DOHH2 (cell line): ENCODE measurements around the gene USP31.
A peak's percentile ranks its signal among the peaks of the same experiment; 100 is the strongest.

Experiments used
- H3F3A ChIP-seq: fragments of 200-600 bp; sonication (generic), shearing (Covaris generic); 2 replicates; pipeline ENCODE4 v1.6.0; 2016; ENCODE audit warnings: antibody characterized with exemption, mild to moderate bottlenecking; ENCODE audit not compliant: control insufficient read depth, insufficient read depth
- H3K27ac ChIP-seq: fragments of 200-600 bp; sonication (generic); 2 replicates; pipeline ENCODE4 v1.5.1; 2014; ENCODE audit warnings: low read depth, mild to moderate bottlenecking, low read length, moderate library complexity
- H3K27me3 ChIP-seq: fragments of 200-600 bp; sonication (generic); 2 replicates; pipeline ENCODE4 v1.6.1; 2014; ENCODE audit warnings: mild to moderate bottlenecking, low read length, mixed read lengths; ENCODE audit not compliant: control insufficient read depth
- H3K36me3 ChIP-seq: fragments of 200-600 bp; sonication (generic); 2 replicates; pipeline ENCODE4 v1.6.1; 2014; ENCODE audit warnings: mild to moderate bottlenecking, low read length, moderate library complexity, mixed read lengths; ENCODE audit not compliant: control insufficient read depth
- H3K4me1 ChIP-seq: fragments of 200-600 bp; sonication (generic); 2 replicates; pipeline ENCODE4 v1.6.1; 2014; ENCODE audit warnings: mild to moderate bottlenecking, low read length, mixed read lengths; ENCODE audit not compliant: control insufficient read depth
- H3K4me2 ChIP-seq: fragments of 200-600 bp; sonication (generic); 2 replicates; pipeline ENCODE4 v1.6.0; 2014; ENCODE audit warnings: mild to moderate bottlenecking, low read length, moderate library complexity
- H3K4me3 ChIP-seq: fragments of 200-600 bp; sonication (generic); 2 replicates; pipeline ENCODE4 v1.5.1; 2014; ENCODE audit warnings: mild to moderate bottlenecking, low read length, mixed read lengths
- H3K79me2 ChIP-seq: fragments of 200-600 bp; sonication (generic); 2 replicates; pipeline ENCODE4 v1.6.1; 2014; ENCODE audit warnings: mild to moderate bottlenecking, low read length, mixed read lengths; ENCODE audit not compliant: control insufficient read depth
- H3K9me2 ChIP-seq: fragments of 200-600 bp; sonication (generic); replicated peaks from 2 replicates; pipeline ENCODE4 v1.6.1; 2014; ENCODE audit warnings: mild to moderate bottlenecking, low read length, mixed read lengths; ENCODE audit not compliant: control insufficient read depth
- H3K9me3 ChIP-seq: fragments of 200-600 bp; sonication (generic); 2 replicates; pipeline ENCODE4 v1.6.1; 2014; ENCODE audit warnings: antibody characterized with exemption, low read length, mixed read lengths; ENCODE audit not compliant: control insufficient read depth, insufficient read depth
- H4K20me1 ChIP-seq: fragments of 200-600 bp; sonication (generic); 2 replicates; pipeline ENCODE4 v1.6.0; 2014; ENCODE audit warnings: low read depth, mild to moderate bottlenecking, antibody characterized with exemption, low read length, moderate library complexity; ENCODE audit not compliant: control insufficient read depth, insufficient read depth
- EZH2phosphoT487 ChIP-seq: fragments of 200-600 bp; sonication (generic); IDR thresholded peaks from 2 replicates; pipeline ENCODE4 v1.6.1; 2017; ENCODE audit warnings: borderline replicate concordance, mild to moderate bottlenecking, antibody characterized with exemption, low read length, moderate library complexity, mixed read lengths
- TF ChIP-seq, protein P1 (sequence below): fragments of 200-600 bp; sonication (generic); IDR thresholded peaks from one replicate; pipeline ENCODE4 v1.5.1; 2014; ENCODE audit warnings: antibody characterized with exemption, mild to moderate bottlenecking, low read depth, low read length; ENCODE audit not compliant: poor library complexity, severe bottlenecking

Gene USP31

DNA sequence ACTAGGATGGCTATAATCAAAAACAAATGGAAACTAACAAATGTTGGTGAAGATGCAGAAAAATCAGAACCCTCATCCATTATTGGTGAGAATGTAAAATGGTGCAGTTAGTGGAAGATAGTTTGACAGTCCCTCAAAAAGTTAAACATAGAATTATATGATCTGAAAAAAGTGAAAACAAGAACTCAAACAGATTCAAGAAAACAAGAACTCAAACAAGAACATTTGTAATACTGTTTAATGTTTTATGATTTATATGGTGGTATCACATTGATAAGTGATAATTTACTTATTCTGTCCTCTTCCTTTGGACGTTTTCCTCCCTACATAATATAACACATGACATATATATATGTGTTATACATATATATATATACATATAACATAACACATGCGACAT is 12.0 kb downstream of the USP31 start:
- Histone ChIP-seq H3K4me1 (peaks cover 11% of the 10 kb centered on the region), H3K4me2 (no peak overlapping the region), H3F3A (no peaks in the 10 kb centered on the region), H3K79me2 (peaks cover 91% of the 10 kb centered on the region), H3K4me3 (no peak overlapping the region), H3K27me3 (no peaks in the 10 kb centered on the region), H3K9me3 (no peaks in the 10 kb centered on the region), H4K20me1 (no peaks in the 10 kb centered on the region), H3K27ac (no peak overlapping the region), H3K36me3 (no peaks in the 10 kb centered on the region), H3K9me2 (no peaks in the 10 kb centered on the region)
- TF ChIP-seq EZH2phosphoT487 = no peak
- TF ChIP-seq, protein P1, sequence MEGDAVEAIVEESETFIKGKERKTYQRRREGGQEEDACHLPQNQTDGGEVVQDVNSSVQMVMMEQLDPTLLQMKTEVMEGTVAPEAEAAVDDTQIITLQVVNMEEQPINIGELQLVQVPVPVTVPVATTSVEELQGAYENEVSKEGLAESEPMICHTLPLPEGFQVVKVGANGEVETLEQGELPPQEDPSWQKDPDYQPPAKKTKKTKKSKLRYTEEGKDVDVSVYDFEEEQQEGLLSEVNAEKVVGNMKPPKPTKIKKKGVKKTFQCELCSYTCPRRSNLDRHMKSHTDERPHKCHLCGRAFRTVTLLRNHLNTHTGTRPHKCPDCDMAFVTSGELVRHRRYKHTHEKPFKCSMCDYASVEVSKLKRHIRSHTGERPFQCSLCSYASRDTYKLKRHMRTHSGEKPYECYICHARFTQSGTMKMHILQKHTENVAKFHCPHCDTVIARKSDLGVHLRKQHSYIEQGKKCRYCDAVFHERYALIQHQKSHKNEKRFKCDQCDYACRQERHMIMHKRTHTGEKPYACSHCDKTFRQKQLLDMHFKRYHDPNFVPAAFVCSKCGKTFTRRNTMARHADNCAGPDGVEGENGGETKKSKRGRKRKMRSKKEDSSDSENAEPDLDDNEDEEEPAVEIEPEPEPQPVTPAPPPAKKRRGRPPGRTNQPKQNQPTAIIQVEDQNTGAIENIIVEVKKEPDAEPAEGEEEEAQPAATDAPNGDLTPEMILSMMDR = no peak

- no peaks in the 10 kb centered on the region for H3F3A ChIP-seq
- peaks cover 90% of the 10 kb centered on the region for H3K79me2 ChIP-seq
- no peak overlapping the region for H3K4me2 ChIP-seq
- no peaks in the 10 kb centered on the region for H3K9me3 ChIP-seq
- H4K20me1 ChIP-seq = no peaks in the 10 kb centered on the region; the same call in 1 of the 2 replicates
- no peaks in the 10 kb centered on the region for H3K27me3 ChIP-seq
- no peak overlapping the region for H3K27ac ChIP-seq
- H3K4me1 ChIP-seq = peaks cover 27% of the 10 kb centered on the region
- TF ChIP-seq, protein P1 = no peak
- TF ChIP-seq EZH2phosphoT487 = no peak
- no peaks in the 10 kb centered on the region for H3K36me3 ChIP-seq
- H3K4me3 ChIP-seq = no peak overlapping the region
- H3K9me2 ChIP-seq = no peaks in the 10 kb centered on the region
These were observed 15.0 kb downstream of the USP31 start for GRCh38 chr16:23134274-23134673.

- Histone ChIP-seq H3K4me2 (peak overlapping the region; percentile 6; the same call in 1 of the 2 replicates), H3K4me1 (peaks cover 27% of the 10 kb centered on the region), H3K9me2 (no peaks in the 10 kb centered on the region), H3K9me3 (no peaks in the 10 kb centered on the region), H3K79me2 (peaks cover 92% of the 10 kb centered on the region), H3K27me3 (no peaks in the 10 kb centered on the region), H3K36me3 (no peaks in the 10 kb centered on the region), H4K20me1 (peaks cover 2% of the 10 kb centered on the region; the same call in 1 of the 2 replicates), H3K4me3 (no peak overlapping the region), H3K27ac (no peak overlapping the region), H3F3A (no peaks in the 10 kb centered on the region)
- TF ChIP-seq, protein P1 = no peak
- no peak for TF ChIP-seq EZH2phosphoT487
These were observed 16.3 kb downstream of the USP31 start for GRCh38 chr16:23132775-23133463.
